ENCODE data around the gene ZCCHC17.

ZCCHC17 gene

DNA sequence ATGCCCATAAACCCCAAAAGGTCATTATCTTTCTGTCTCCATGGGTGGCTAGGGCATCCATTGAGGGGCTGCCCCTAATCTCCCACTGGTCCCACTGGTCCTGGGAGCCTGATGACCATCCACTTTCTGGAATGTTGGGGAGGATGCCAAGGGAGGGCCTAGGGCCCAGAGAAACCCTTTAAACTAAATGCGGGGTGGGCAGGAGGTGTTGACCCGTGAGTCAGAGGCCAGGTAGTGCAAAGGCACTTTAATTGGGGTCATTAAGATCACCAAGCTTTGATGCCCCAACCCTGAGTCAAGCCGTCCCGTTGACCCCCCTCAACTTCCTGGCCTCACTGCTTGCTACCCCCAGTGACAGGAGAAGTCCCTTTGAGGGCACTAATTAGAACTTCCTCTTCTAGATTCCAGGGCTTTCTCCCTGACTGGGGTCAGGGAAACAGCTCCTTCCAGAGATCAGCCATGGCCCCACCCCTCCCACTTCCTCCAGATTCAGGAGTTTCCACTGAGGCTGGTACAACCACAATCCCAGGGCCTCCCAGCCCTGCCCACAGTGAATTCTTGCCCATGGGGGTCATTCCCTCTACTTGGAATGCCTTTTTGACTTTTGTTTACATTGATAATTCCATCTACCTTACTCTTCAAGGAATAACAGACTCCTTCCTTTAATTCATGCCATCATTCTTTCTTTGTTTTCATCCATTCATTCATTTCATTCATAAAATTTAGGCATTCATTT lies 100.7 kb downstream of the ZCCHC17 start:
- no peak for DNase-seq

DNA sequence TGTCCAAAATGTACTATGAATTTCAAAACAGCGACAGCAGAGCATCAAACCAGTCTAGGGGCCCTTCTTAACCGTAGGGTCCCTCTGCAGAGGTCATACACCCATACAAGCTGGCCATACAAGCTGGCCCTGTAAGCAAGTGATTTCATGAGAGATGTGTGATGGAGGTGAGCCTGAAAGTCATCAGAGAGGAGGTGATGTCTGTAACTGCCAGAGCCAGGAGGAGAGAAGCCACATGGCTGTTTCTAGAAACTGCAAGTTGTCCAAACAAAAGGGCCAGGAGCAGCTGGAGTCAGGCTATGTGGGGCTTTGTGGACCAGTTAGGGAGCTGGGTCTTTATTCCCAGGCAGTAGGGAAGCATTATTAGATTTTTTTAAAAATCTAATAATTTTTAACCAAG lies 101.4 kb downstream of the ZCCHC17 start:
- DNase-seq, result no peak

DNA sequence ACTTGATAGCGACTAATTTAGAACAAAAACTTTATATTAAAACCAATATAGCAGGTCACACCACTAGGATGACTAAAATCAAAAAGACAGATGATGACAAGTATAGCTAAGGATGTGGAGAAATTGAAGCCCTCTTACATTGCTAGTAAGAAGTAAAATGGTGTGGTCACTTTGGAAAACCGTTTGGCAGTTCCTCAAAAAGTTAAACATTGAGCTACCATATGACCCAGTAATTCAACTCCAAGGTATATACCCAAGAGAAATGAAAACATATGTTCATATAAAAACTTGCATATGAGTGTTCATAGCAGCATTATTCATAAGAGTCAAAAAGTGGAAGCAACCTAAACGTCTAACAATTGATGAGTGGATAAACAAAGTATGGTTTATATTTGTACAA lies 103.1 kb downstream of the ZCCHC17 start:
- no peak for DNase-seq

DNA sequence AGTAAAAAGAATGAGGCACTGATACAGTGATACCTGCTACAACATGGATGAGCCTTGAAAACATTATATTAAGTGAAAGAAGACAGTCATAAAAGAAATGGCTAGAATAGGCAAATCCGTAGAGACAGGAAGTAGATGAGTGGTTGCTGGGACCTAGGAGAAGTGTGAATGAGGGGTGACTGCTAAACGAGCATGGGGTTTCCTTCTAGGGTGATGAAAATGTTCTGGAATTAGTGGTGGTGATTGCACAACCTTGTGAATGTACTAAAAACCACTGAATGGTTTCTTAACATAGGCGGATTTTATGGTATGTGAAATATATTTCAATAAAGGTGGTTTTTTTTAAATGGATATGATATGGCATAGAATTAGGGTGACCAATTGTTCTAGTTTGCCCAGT lies 103.6 kb downstream of the ZCCHC17 start:
- DNase-seq, result no peak

DNA sequence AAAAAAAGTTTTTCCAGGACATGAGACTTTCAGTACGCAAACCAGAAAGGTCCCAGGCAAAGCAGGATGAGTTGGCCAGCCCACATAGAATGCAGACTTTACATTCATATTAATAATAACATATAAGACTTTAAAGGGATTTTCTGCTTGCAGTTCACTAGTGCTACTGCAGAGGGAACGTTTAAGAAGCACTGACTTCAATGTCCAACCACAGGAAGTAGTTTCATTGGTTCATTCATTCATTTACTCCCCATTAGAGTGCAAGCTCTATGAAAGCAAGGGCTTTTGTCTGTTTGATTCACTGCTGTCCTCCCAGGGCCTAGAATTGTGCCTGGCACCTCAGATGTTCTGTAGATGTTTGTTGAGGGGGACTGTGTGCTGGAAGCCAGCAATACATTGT lies 104.4 kb downstream of the ZCCHC17 start:
- no peak for DNase-seq

DNA sequence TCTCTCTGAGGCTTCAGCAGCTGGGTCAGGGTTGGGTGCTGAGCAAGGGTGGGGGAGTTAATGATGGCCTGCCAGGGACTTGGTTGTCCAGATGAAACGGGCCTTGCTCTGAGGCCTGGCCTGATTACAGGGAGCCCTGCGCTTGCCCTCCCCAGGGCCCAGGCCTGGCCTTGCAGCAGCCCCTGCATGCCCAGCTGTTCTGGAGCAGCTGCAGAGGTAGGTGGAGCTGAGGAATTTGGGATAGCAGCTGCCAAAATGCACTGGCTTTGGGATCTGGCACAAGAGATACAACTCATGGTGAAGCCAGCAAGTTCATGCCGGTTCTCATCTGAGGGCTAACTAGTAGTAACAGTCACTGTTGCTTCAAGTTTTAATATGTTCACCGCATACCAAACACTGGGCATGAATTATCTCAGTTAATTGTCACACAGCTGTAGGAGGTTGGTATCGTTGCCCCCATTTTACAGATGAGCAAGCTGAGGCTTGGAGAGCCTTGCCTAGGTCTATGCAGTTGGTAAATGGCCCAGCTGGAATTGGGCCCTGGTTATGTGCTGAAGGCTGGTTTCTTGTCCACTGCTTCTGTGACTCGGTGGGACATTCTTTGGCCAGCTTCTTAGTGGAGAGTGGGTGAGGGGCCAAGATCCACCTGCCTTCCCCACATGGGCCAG lies 108.9 kb downstream of the ZCCHC17 start:
- no peak for DNase-seq

DNA sequence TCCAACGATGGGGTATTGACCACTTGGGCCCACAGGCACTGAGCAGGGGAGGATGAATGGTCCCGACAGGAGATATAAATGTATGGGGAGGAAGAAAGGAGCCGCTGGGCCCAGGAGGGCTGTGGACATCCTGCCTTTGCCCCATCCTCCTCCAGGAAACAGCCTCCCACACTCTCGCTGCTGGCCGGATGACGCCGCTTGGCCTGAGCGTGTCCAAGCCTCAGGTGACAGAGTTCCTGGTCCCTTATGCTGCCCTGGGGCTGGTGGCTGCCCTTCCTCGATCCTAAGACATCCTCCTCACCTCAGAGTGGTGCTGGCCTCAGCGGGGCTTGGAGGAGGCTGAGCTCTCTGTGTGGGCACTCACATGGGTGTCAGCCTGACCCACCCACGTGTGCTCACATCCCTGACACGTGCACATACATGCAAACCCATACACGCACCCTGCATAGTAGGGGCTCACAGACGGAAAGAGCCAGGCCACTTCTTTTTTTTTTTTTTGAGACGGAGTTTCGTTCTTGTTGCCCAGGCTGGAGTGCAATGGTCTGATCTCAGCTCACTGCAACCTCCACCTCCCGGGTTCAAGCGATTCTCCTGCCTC lies 110.3 kb downstream of the ZCCHC17 start:
- DNase-seq, result no peak

DNA sequence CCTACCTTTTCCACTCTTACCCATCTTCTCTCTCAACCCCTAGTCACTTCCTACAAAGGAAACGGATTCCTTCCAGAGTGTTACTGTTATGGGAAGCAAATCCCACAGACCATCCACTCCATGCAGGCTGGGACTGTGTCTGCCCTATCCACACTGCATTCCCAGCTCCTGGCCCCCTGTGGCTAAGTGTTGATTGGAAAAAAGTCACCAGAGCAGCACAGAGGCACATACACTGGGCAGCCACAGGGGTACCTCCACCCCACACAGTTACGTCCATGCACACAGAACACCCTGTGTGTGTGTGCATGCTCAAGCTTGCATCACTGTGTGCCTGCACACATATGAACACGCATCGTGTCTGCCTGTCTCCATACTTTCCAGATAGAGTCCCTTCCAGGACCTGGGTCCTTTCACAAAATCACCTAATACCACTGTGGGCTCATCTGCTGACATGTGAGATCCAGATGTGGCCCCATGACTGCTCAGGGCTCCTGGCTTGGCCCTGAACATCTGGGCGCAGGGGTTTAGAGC lies 112.0 kb downstream of the ZCCHC17 start:
- DNase-seq, result no peak

DNA sequence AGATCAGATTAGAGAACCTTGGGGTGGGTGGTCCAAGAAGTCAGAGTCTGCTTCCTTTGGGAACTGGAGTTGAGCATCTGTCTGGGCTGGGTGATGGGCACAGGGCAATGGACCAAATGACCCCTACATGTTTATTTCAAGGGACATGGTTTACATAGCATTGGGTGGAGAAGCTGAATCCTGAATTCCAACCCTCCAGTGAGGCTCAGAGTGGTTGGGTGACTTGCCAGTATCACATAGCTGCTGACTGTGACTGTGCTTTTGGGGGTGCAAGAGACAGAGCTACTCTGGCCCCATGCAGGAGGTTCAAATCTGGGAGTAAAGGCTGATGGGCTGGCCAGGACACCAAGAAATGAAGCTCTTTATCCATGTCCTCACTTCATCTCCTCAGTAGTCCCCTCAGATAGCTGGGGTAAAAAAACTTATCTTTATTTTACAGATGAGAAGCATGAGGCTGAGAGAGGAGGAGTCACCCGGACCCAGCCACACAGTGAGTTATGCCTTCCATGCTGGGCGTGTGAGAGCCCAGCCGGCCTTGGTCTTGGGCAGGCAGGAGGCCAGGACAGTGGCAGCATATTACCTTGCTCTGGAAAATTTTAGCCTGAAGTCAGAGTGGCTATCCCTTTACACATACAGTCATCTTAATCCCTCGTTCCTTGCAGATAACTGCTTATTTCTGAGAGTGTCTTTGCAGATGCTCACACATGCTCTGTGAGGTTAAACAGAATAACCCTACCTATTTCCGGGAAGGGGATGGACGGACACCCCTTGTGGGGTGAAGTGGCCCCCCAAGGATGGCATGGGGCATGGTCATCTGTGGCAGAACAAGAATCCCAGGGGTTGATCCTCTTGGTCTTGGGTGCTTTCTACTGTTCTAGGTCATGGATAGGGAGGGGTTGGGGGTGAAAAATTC lies 113.4 kb downstream of the ZCCHC17 start:
- DNase-seq, result no peak

DNA sequence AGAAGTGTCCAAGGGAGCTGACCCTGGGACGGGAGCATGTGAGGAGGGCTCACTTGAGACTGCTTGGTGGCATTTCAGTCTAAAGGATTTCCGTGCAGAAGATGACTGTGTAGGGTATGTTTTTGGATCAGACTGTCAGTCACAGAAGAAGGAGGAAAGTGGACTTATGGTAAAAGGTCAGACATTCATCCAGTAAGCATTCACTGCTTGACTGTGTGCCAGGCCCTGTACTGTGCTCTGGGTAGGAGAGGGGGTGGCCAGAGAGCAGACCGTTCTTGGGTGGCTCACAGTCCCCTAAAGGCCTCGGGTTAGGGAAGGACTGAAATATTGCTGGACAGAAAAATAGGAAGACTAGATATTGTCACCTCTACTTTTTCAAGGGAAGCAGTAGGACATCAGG lies 114.0 kb downstream of the ZCCHC17 start:
- DNase-seq, result no peak

DNA sequence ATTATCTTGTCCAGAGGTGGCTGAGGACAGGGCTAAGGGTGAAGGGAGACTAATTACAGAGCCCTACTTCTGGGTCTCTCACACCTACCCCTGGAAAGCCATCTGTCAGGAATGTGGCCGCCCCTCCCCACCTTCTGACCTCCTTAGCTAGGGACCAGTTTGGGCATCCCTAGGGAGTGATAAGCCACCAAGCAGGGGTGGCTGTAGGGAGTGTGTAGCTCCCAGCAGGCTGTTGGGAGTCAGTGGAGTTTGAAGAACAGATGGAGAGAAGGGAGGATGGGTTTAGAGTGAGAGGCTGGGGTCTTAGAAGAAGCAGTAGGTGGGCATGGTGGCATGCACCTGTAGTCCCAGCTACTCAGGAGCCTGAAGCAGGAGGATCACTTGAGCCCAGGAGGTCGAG lies 115.4 kb downstream of the ZCCHC17 start:
- DNase-seq, result no peak

DNA sequence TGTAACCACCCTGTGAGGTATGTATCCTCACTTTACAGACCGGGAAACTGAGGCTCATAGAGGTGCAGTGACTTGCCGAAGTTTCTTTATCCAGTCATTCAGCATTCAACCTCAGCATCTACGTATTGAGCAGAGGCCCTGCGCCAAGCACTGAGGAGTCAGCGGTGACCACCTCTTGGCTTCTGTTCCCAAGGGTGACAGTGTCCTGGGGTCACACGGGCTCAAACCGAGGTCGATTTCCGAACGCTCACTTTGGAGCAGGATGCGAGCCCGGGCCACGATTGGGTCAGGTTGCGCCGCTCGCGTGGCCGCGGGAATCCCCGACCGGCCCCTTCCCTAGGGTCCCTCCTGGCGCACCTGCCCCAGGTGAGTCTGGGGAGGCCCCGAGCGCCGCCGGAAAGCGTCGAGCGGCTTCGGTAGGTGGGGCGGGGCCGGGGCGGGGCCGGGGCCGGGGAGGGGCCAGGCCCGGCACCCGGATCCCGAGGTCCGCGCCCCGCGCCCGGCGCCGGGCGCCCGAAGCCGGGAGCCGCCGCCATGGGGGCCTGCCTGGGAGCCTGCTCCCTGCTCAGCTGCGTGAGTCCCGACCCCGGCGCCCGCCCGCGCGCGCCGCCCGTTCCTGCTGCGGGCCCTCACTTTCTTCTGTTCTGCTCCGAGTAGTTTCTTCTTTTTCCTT lies 116.0 kb downstream of the ZCCHC17 start, which contains the start of gene SERINC2:
SERINC2 (plus strand) TSS at position 482 of the 673 bp plus-strand sequence; CDS start at position 535, 53 bp downstream.
- DNase-seq, result no peak

DNA sequence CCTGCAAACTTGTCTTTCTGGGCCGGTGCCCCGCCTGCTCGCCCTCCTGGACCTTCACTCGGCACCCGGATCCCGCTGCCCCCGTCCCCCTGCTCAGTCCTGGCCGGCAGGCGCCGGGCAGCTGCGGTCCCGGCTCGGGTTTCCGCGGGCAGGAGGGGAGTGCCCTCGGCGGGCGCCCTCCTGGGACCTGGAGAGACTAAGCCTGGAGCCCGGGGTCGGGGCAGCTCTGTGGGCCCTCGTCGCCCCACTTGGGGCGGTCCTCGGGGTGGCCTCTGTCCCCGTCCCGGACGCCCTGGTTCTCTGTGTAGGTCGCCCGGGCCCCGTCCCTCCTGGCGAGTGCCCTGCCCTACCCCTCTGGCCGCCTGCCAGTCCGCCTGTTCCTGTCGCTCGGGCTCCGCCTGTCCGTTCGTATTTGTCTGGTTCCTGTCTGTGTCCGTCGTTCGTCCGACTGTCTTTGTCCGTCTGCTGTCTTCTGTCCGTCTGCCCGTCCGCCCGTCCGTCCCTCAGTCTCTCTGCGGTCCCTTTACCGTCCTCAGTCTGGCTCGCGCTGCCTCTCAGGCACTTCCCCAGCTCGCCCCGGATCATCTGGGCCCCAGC lies 116.7 kb downstream of the ZCCHC17 start:
- DNase-seq, result no peak

Measured in activated naive CD4-positive, alpha-beta T cell treated with anti-CD3 and anti-CD28 coated beads, Interleukin-2, amount 50 U/mL, for 16 hours (primary cell).